ENCODE measurements around the gene DPYSL5. TPM values are rescaled to one million over a fixed set of nuclear protein-coding genes. Genes with fewer than 3 reads are reported as not detected.

Gene DPYSL5
- total and polyA plus RNA-seq, 2 of the 13 experiments (the other 11 are each of a cell fraction or from before 2014, with no cell fraction given) = 0.15 TPM; not detected in 1

DNA sequence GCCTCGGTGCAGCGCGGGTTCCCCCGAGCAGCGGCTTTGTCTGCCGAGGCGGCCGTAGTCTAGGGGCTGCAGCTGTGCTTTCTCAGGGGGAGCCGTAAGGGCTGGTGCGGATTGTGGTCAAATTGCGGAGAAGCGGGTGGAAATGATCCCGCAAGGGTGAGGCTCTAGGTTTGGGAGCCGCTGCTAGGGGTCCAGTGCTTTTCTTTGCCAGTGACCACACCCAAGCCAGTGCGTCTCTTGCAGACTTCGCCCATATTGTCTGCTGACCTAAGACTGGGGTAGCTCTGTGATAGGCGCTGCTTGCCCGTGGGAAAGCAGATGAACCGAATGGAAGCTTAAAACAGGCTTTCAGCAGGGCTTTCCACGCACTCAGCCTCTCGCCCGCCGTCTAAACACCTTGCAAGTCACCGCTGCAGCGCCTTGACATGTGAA is 2.1 kb downstream of the DPYSL5 start:
- Histone ChIP-seq H3K36me3 (replicated peaks in 1 of 2; ENCODE audit: control insufficient read depth in 1 of 2, insufficient read depth in 2 of 2, low read length in 2 of 2) (no peaks in the 10 kb centered on the region), H2AFZ (ENCODE audit: low read length) (no peak overlapping the region), H3K79me2 (ENCODE audit: insufficient read depth, low read length) (no peaks in the 10 kb centered on the region), H3K4me2 (ENCODE audit: low read depth, low read length) (no peak overlapping the region), H3K27ac (ENCODE audit: extremely low read length, insufficient read depth, low read length) (no peak overlapping the region), H3K9ac (ENCODE audit: insufficient read depth, low read depth, low read length) (no peak overlapping the region), H4K20me1 (ENCODE audit: insufficient read depth, low read length) (peaks cover 6% of the 10 kb centered on the region; the same call in 1 of the 2 replicates), H3K9me3 (ENCODE audit: low read length) (no peaks in the 10 kb centered on the region), H3K27me3 (ENCODE audit: control insufficient read depth in 1 of 2, insufficient read depth in 2 of 2, low read length in 2 of 2) (peaks cover 21 to 82% of the 10 kb centered on the region in 2 experiments), H3K4me3 (replicated peaks in 1 of 3; ENCODE audit: insufficient read depth in 1 of 3, low read depth in 2 of 3, low read length in 3 of 3) (no peak overlapping the region), H3K4me1 (ENCODE audit: insufficient read depth, low read length) (peaks cover 13% of the 10 kb centered on the region)
- intact Hi-C loops (cut with micrococcal nuclease; ENCODE audit: unreplicated experiment) = no loop called here
- FAIRE-seq = no peak
- ATAC-seq = no peak
- in situ Hi-C loops (cut with HindIII; ENCODE audit: extremely low pct_ligation_motif_present, low pct_unique_long_range_greater_than_20kb) = loop anchor here (5.0 kb wide), 2 partner anchors 92 to 167 kb away; no protein-coding TSS in a partner anchor
- no TSS peak for BruUV-seq (replicated peaks)
- ChIA-PET CTCF (ENCODE audit: low intra/inter-chr PET ratio, low total read pairs) (no interaction called here), POLR2A (no interaction called here)
- no peak for DNase-seq (ENCODE audit: low spot score)
- 33% methylated on average over 22 of the region's 25 CpGs for WGBS (ENCODE audit: low lambda C conversion rate)
- TF ChIP-seq EZH2 (conservative IDR thresholded peaks at IDR 0.05; ENCODE audit: low read depth, low read length) (peak; percentile 75), IRF9 (CRISPR knock-in tag; IDR thresholded peaks at IDR 0.05; ENCODE audit: borderline replicate concordance) (no peak)

DNA sequence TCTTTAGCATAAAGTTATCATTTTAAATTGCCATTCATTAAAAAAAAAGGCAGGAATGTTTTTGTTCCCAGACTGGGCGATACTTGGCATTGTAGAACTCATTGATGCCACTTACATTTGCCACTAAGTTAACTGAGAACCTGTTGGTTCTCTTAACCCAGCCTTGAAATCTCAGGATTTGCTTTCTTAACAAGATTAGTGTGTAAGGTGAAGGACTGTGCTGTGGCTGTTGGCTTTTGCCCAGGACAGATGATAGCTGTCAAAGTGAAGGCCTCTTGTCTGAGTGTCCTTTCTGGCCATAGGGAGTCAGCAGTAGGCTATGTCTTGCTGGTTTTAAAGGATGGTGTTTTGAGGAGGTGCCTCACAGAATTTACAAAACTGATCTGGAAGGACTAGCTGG is 2.6 kb downstream of the DPYSL5 start:
- DNase-seq (ENCODE audit: low spot score) = no peak
- 23% methylated on average over 1 of the region's 1 CpG for whole genome bisulfite sequencing (ENCODE audit: low lambda C conversion rate)
- no peak for ATAC-seq
- ChIA-PET POLR2A (no interaction called here), CTCF (ENCODE audit: low intra/inter-chr PET ratio, low total read pairs) (no interaction called here)
- Histone ChIP-seq H3K79me2 (ENCODE audit: insufficient read depth, low read length) (no peaks in the 10 kb centered on the region), H3K9me3 (ENCODE audit: low read length) (no peaks in the 10 kb centered on the region), H3K4me1 (ENCODE audit: insufficient read depth, low read length) (peaks cover 13% of the 10 kb centered on the region), H3K9ac (ENCODE audit: insufficient read depth, low read depth, low read length) (no peak overlapping the region), H3K4me3 (replicated peaks in 1 of 3; ENCODE audit: insufficient read depth in 1 of 3, low read depth in 2 of 3, low read length in 3 of 3) (no peak overlapping the region), H3K4me2 (ENCODE audit: low read depth, low read length) (no peak overlapping the region), H3K27me3 (ENCODE audit: control insufficient read depth in 1 of 2, insufficient read depth in 2 of 2, low read length in 2 of 2) (peaks cover 21 to 81% of the 10 kb centered on the region in 2 experiments), H4K20me1 (ENCODE audit: insufficient read depth, low read length) (peaks cover 6% of the 10 kb centered on the region; the same call in 1 of the 2 replicates), H2AFZ (ENCODE audit: low read length) (no peak overlapping the region), H3K27ac (ENCODE audit: extremely low read length, insufficient read depth, low read length) (no peak overlapping the region), H3K36me3 (replicated peaks in 1 of 2; ENCODE audit: control insufficient read depth in 1 of 2, insufficient read depth in 2 of 2, low read length in 2 of 2) (no peaks in the 10 kb centered on the region)
- in situ Hi-C loops (cut with HindIII; ENCODE audit: extremely low pct_ligation_motif_present, low pct_unique_long_range_greater_than_20kb) (no loop called here), intact Hi-C loops (cut with micrococcal nuclease; ENCODE audit: unreplicated experiment) (no loop called here)
- TF ChIP-seq HNF4G (IDR thresholded peaks at IDR 0.05; ENCODE audit: borderline replicate concordance, low read depth, low read length) (no peak), HNF4G (CRISPR knock-in tag; IDR thresholded peaks at IDR 0.05; ENCODE audit: borderline replicate concordance, low read depth) (no peak), EZH2 (conservative IDR thresholded peaks at IDR 0.05; ENCODE audit: low read depth, low read length) (peak; percentile 24), KLF9 (CRISPR knock-in tag; IDR thresholded peaks at IDR 0.05; ENCODE audit: low read depth) (no peak)
- TF ChIP-seq, protein P1, sequence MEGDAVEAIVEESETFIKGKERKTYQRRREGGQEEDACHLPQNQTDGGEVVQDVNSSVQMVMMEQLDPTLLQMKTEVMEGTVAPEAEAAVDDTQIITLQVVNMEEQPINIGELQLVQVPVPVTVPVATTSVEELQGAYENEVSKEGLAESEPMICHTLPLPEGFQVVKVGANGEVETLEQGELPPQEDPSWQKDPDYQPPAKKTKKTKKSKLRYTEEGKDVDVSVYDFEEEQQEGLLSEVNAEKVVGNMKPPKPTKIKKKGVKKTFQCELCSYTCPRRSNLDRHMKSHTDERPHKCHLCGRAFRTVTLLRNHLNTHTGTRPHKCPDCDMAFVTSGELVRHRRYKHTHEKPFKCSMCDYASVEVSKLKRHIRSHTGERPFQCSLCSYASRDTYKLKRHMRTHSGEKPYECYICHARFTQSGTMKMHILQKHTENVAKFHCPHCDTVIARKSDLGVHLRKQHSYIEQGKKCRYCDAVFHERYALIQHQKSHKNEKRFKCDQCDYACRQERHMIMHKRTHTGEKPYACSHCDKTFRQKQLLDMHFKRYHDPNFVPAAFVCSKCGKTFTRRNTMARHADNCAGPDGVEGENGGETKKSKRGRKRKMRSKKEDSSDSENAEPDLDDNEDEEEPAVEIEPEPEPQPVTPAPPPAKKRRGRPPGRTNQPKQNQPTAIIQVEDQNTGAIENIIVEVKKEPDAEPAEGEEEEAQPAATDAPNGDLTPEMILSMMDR (CRISPR knock-in tag; IDR thresholded peaks at IDR 0.05) = 0 out of 2 replicates have a peak, but pooled peaks have one; percentile 7
- FAIRE-seq = no peak
- BruUV-seq (replicated peaks) = no TSS peak

Measured in HepG2 (cell line).